8988T (cell line): ENCODE measurements around the gene ITGB1BP2.
"Not testable (repeated sequence)": the region's sequence is repeated elsewhere in the genome, so short reads cannot be mapped to it uniquely, and the experiment has no call there.

ENCODE experiments used
- DNase-seq: peaks from one replicate; pipeline ENCODE4 v3.0.0; 2011

Gene ITGB1BP2

GRCh38 chrX:71302461-71303213 lies 1.1 kb downstream of the ITGB1BP2 start:
- DNase-seq: no peak

DNA sequence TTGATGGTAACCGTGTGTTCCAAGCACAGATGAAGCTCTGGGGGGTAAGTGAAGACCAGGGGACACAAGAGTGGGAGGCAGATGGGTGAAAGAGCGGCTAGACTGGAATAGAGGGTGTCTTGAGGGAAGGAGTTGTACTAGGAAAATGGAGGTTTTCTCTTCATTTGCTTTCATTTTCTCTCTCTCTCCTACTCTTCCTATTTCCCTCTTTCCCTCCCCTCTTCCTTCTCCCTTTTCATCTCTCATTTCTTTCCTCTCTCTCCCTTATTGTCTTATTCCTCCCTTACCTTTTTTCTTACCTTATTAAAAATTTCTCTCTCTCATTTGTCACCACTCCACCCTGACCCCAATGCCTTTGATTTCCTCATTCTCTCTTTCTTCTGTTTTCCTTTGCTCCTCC lies 3.0 kb downstream of the ITGB1BP2 start:
- no peak for DNase-seq

DNA sequence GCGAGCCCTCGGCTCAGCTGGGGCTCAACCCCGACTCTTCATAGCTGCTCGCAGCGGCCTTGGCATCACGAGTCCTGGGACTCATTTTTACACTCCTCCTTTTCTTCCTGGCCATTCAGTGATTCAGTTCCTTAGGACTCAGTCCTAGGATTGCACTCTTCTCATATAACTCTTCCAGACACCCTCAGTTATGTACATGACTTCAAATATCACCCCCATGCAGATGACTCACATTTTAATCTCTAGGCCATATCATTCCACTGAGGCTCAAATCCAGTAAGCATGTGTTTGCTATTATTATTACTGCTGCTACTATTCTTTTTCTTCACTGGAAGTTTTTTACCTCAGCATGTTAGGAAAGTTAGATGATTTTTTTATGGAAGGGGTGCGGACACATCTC lies 14.4 kb downstream of the ITGB1BP2 start:
- no peak for DNase-seq

GRCh38 chrX:71316959-71317358 lies 15.4 kb downstream of the ITGB1BP2 start:
- DNase-seq: not testable (repeated sequence)

GRCh38 chrX:71320126-71320525 lies 18.6 kb downstream of the ITGB1BP2 start:
- DNase-seq: no peak

DNA sequence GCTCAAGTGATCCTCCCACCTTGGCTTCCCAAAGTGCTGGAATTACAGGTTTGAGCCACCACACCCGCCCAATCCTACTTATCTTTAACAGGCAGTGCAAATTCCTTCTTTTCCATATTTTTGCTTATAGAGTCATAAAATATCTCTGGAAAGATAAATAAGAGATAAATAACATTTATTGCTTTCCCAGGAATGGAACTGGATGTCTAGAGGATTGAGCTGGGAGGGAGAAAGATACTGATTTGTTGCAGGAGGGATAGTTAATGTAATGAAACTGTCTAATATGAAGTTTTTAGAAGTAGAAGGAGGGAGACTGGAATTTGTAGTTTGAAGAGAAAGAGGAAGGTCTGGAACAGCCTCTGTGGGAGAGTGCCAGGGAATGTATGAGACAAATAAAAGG lies 20.2 kb downstream of the ITGB1BP2 start:
- no peak for DNase-seq

DNA sequence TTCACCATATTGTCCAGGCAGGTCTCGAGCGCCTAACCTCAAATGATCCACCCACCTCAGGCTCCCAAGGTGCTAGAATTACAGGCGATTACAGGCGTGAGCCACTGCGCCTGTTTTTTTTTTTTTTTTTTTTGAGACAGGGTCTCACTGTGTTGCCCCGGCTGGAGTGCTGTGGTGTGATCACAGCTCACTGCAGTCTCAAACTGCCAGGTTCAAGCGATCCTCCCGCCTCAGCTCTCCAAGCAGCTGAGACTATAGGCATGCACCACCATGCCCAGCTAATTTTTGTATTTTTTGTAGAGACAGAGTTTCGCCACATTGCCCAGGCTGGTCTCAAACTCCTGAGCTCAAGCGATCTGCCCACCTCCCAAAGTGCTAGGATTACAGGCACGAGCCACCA lies 22.9 kb downstream of the ITGB1BP2 start:
- not testable (repeated sequence) for DNase-seq

GRCh38 chrX:71326394-71326793 lies 24.8 kb downstream of the ITGB1BP2 start:
- DNase-seq: no peak

GRCh38 chrX:71349151-71349665 lies 47.7 kb downstream of the ITGB1BP2 start:
- not testable (repeated sequence) for DNase-seq

GRCh38 chrX:71349867-71350266 lies 48.3 kb downstream of the ITGB1BP2 start:
- not testable (repeated sequence) for DNase-seq

DNA sequence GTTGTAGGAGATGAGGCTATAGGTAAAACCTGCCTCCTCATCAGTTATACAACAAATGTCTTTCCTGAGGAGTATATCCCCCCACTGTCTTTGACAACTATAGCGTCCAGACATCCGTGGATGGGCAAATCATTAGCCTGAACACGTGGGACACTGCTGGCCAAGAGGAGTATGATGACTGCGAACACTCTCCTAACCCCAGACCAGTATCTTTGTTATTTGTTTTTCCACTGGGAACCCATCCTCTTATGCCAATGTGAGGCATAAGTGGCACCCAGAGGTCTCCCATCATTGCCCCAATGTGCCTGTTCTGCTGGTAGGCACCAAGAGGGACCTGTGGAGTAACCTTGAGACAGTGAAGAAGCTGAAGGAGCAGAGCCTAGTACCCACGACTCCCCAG lies 50.9 kb downstream of the ITGB1BP2 start:
- not testable (repeated sequence) for DNase-seq
